Vagina (tissue), 2 donors: ENCODE data around the gene HDAC7.

ENCODE experiments used
- POLR2A ChIP-seq, 2 donors: fragments of 450-650 bp; IDR thresholded peaks; one replicate each; pipeline ENCODE4 v1.6.1; 2017; ENCODE audit warnings: antibody characterized with exemption in 2 of 2, mild to moderate bottlenecking in 2 of 2, moderate library complexity in 2 of 2
- TF ChIP-seq, protein P1 (sequence below), 3 experiments: fragments of 450-650 bp in 2 of 3; fragments of 200-600 bp in 1 of 3; sonication (generic) in 1 of 3; IDR thresholded peaks; one replicate each; pipeline ENCODE4 v1.5.1; 2017 to 2019; ENCODE audit warnings: antibody characterized with exemption in 3 of 3, mild to moderate bottlenecking in 2 of 3, moderate library complexity in 2 of 3

DNA sequence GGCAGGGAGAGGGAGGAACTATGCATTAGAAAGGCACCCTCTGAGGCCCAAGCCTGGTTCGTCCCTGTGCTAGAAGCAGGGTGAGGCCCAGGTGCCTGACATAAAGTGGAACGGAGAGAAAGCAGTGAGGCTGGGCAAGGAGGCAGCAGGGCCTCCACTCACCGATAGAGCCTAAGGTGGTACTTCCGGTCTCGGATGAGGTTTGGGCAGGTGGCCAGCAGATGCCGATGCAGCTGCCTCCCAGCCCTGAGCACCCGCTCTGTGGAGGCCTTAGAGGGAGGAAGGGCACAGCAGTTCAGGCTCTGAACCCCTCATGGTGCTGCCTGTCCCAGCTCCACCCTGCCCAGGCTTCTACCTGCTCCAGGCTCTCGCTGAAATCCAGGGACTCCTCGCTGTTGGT lies 68.1 kb downstream of the HDAC7 start:
- TF ChIP-seq POLR2A (IDR thresholded peaks at IDR 0.05), result no peak
- TF ChIP-seq, protein P1, sequence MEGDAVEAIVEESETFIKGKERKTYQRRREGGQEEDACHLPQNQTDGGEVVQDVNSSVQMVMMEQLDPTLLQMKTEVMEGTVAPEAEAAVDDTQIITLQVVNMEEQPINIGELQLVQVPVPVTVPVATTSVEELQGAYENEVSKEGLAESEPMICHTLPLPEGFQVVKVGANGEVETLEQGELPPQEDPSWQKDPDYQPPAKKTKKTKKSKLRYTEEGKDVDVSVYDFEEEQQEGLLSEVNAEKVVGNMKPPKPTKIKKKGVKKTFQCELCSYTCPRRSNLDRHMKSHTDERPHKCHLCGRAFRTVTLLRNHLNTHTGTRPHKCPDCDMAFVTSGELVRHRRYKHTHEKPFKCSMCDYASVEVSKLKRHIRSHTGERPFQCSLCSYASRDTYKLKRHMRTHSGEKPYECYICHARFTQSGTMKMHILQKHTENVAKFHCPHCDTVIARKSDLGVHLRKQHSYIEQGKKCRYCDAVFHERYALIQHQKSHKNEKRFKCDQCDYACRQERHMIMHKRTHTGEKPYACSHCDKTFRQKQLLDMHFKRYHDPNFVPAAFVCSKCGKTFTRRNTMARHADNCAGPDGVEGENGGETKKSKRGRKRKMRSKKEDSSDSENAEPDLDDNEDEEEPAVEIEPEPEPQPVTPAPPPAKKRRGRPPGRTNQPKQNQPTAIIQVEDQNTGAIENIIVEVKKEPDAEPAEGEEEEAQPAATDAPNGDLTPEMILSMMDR (IDR thresholded peaks at IDR 0.05), result no peak
